Measurements from ENCODE around the gene ENO1. TPM values are rescaled to one million over a fixed set of nuclear protein-coding genes. Genes with fewer than 3 reads are reported as not detected.

The ENO1 gene
- total and polyA plus RNA-seq, 9 of the 15 experiments (the other 6 are each of a cell fraction or from before 2014, with no cell fraction given), result 2,249 to 7,472 (median 2,868) TPM

DNA sequence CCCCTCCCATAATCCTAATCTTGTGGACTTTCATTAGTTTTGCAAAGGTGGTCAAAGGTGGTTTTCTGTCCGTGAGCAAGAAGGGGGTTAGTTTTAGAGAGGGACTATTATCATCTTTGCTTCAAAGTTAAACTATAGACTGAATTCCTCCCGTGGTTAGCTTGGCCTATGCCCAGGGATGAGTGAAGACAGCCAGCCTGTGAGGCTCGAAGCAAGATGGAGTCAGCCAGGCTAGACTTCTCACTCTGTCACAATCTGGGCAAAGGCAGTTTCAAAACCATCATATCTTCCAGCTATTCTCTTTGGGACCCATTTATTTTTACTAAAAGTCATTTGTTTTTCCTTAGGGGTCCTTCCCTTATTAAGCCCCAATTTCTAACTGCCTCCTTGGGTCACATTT lies 12.9 kb upstream of the ENO1 start (continued):
- TF ChIP-seq YY1 (IDR thresholded peaks at IDR 0.05; ENCODE audit: borderline replicate concordance in 1 of 3, control insufficient read depth in 1 of 3, extremely low read depth in 1 of 3, insufficient read depth in 3 of 3, insufficient read length in 1 of 3, insufficient replicate concordance in 2 of 3, low read depth in 1 of 3, low read length in 2 of 3) (no peak), ZNF830 (CRISPR knock-in tag; IDR thresholded peaks at IDR 0.05) (no peak)
- TF ChIP-seq, protein P1, sequence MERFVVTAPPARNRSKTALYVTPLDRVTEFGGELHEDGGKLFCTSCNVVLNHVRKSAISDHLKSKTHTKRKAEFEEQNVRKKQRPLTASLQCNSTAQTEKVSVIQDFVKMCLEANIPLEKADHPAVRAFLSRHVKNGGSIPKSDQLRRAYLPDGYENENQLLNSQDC (CRISPR knock-in tag; IDR thresholded peaks at IDR 0.05), result no peak
- TF ChIP-seq, protein P2, sequence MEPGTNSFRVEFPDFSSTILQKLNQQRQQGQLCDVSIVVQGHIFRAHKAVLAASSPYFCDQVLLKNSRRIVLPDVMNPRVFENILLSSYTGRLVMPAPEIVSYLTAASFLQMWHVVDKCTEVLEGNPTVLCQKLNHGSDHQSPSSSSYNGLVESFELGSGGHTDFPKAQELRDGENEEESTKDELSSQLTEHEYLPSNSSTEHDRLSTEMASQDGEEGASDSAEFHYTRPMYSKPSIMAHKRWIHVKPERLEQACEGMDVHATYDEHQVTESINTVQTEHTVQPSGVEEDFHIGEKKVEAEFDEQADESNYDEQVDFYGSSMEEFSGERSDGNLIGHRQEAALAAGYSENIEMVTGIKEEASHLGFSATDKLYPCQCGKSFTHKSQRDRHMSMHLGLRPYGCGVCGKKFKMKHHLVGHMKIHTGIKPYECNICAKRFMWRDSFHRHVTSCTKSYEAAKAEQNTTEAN (CRISPR knock-in tag; IDR thresholded peaks at IDR 0.05), result no peak

DNA sequence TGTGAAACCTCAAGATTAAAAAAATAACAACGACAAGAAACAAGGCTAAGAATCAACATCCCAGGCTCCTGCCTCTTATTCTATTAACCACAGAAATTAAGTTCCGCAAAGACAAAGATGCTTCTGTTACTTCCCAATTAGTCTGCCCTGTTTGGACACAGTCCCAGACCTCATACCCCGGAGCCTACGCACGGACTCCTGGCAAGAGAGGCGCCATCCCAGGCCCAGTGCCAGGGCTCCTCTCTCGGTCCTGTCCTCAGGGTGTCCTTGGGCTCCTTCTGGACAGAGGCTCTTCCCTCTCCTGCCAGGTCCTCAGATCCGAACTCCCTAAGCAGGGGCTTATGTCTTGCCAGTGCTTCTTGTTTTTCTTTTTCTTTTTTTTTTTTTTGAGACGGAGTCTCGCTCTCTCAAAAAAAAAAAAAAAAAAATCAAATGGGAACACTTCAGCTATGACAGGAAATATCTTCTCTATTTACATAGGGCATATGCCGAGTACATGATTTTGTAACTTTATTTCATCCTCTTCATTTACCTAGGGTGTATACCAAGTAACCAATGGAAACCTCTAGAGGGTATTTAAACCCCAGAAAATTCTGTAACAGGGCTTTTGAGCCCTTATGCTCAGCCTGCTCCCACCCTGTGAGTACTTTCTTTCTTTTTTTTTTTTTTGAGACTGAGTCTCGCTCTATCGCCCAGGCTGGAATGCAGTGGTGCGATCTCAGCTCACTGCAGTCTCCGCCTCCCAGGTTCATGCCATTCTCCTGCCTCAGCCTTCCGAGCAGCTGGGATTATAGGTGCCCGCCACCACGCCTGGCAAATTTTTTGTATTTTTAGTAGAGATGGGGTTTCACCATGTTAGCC lies 11.7 kb upstream of the ENO1 start:
- ChIA-PET CTCF (ENCODE audit: low intra/inter-chr PET ratio) (no interaction called here), POLR2A (no interaction called here)
- peak in 1 of 4 experiments; percentile 8 for DNase-seq (ENCODE audit: extremely low read depth in 1 of 4, low spot score in 3 of 4)
- peak; percentile 49 for ATAC-seq
- Histone ChIP-seq H3K4me1 (replicated peaks in 1 of 2; ENCODE audit: control insufficient read depth in 2 of 2, insufficient read depth in 2 of 2, low read length in 2 of 2) (peaks cover 0 to 3% of the 10 kb centered on the region in 2 experiments; a peak in 2 of 5 replicates), H4K20me1 (replicated peaks; ENCODE audit: control insufficient read depth, insufficient read depth, low read length) (no peaks in the 10 kb centered on the region), H3K79me2 (ENCODE audit: control insufficient read depth, insufficient read depth, low read length) (no peaks in the 10 kb centered on the region), H3K36me3 (ENCODE audit: control insufficient read depth, insufficient read depth, low read length) (no peaks in the 10 kb centered on the region), H2AFZ (ENCODE audit: low read depth, low read length) (no peak overlapping the region), H3K27me3 (ENCODE audit: control insufficient read depth in 2 of 2, insufficient read depth in 2 of 2, low read length in 2 of 2) (peaks cover 0 to 14% of the 10 kb centered on the region in 2 experiments; a peak in 1 of 5 replicates), H3K9ac (ENCODE audit: insufficient read depth in 1 of 2, low read depth in 2 of 2, low read length in 2 of 2) (peak overlapping the region in 1 of 2 experiments; percentile 70; a peak in 1 of 4 replicates), H3K27ac (ENCODE audit: extremely low read depth, low read depth, low read length) (no peak overlapping the region), H3K4me3 (no peak overlapping the region), H3K9me3 (replicated peaks; ENCODE audit: control insufficient read depth, insufficient read depth, low read depth, low read length) (no peaks in the 10 kb centered on the region), H3K9me1 (ENCODE audit: control insufficient read depth, insufficient read depth, low read length) (no peaks in the 10 kb centered on the region), H3K4me2 (ENCODE audit: insufficient read depth, low read length) (no peak overlapping the region)
- intact Hi-C loops (cut with micrococcal nuclease) (no loop called here), in situ Hi-C loops (cut with MboI) (no loop called here)
- WGBS (ENCODE audit: insufficient coverage, low coverage, missing lambda C conversion rate), result 60% methylated on average over 15 of the region's 18 CpGs
- BruUV-seq (replicated peaks), result no TSS peak
- no peak for FAIRE-seq
- TF ChIP-seq ZNF395 (CRISPR knock-in tag; IDR thresholded peaks at IDR 0.05) (no peak), ZNF212 (CRISPR knock-in tag; IDR thresholded peaks at IDR 0.05) (no peak), EHMT2 (IDR thresholded peaks at IDR 0.05) (no peak), CBFA2T2 (conservative IDR thresholded peaks at IDR 0.05) (no peak), ZNF79 (CRISPR knock-in tag; IDR thresholded peaks at IDR 0.05; ENCODE audit: low read depth) (no peak), MYC (IDR thresholded peaks at IDR 0.05; ENCODE audit: low read depth, low read length) (no peak), MYC (CRISPR knock-in tag; IDR thresholded peaks at IDR 0.05; ENCODE audit: borderline replicate concordance, low read depth) (no peak), MTA3 (IDR thresholded peaks at IDR 0.05; ENCODE audit: borderline replicate concordance) (no peak), MCM2 (IDR thresholded peaks at IDR 0.05; ENCODE audit: low read depth) (no peak), NR2F6 (CRISPR knock-in tag; IDR thresholded peaks at IDR 0.05) (no peak), PHF21A (IDR thresholded peaks at IDR 0.05; ENCODE audit: borderline replicate concordance, low read depth) (no peak), LARP7 (IDR thresholded peaks at IDR 0.05) (no peak)
- TF ChIP-seq, protein P3, sequence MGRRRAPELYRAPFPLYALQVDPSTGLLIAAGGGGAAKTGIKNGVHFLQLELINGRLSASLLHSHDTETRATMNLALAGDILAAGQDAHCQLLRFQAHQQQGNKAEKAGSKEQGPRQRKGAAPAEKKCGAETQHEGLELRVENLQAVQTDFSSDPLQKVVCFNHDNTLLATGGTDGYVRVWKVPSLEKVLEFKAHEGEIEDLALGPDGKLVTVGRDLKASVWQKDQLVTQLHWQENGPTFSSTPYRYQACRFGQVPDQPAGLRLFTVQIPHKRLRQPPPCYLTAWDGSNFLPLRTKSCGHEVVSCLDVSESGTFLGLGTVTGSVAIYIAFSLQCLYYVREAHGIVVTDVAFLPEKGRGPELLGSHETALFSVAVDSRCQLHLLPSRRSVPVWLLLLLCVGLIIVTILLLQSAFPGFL (CRISPR knock-in tag; IDR thresholded peaks at IDR 0.05), result no peak
